SK-N-SH treated with all-trans-retinoic acid at 6 μM for 48 hours (cell line): ENCODE measurements around the gene MED26.

Source experiments
- ATAC-seq: fragments of 200-7000 bp; cut with Tn5 transposase; 3 replicates; pipeline ENCODE4 v1.9.1; 2020; ENCODE audit warnings: mild to moderate bottlenecking, moderate library complexity
- ARNTL ChIP-seq: fragments of 450-650 bp; formaldehyde crosslinking; IDR thresholded peaks from 2 replicates; pipeline ENCODE4 v1.5.0; 2020; ENCODE audit warnings: low read depth, mild to moderate bottlenecking, moderate library complexity, borderline replicate concordance
- CSDC2 ChIP-seq: fragments of 250-450 bp; sonication (Bioruptor Pico); IDR thresholded peaks from 2 replicates; pipeline ENCODE4 v1.5.0; 2020; ENCODE audit warnings: mild to moderate bottlenecking, moderate library complexity
- CSRNP3 ChIP-seq: fragments of 250-450 bp; sonication (Bioruptor Pico); IDR thresholded peaks from 2 replicates; pipeline ENCODE4 v1.5.1; 2021; ENCODE audit warnings: mild to moderate bottlenecking, moderate library complexity
- GLIS3 ChIP-seq: fragments of 250-450 bp; sonication (Bioruptor Pico); IDR thresholded peaks from 2 replicates; pipeline ENCODE4 v1.5.0; 2020; ENCODE audit warnings: mild to moderate bottlenecking, moderate library complexity
- OSR1 ChIP-seq: fragments of 250-450 bp; sonication (Bioruptor Pico); IDR thresholded peaks from 2 replicates; pipeline ENCODE4 v1.8.0; 2022; ENCODE audit warnings: moderate library complexity, mild to moderate bottlenecking, inconsistent platforms
- PPARA ChIP-seq: fragments of 250-450 bp; sonication (Bioruptor Pico); IDR thresholded peaks from 2 replicates; pipeline ENCODE4 v1.5.0; 2020; ENCODE audit warnings: mild to moderate bottlenecking, borderline replicate concordance
- RARB ChIP-seq: fragments of 250-450 bp; sonication (Bioruptor Pico); IDR thresholded peaks from 2 replicates; pipeline ENCODE4 v1.8.0; 2021; ENCODE audit warnings: mild to moderate bottlenecking, moderate library complexity
- SNAI2 ChIP-seq: fragments of 250-450 bp; sonication (Bioruptor Pico); IDR thresholded peaks from 2 replicates; pipeline ENCODE4 v1.5.0; 2020; ENCODE audit warnings: mild to moderate bottlenecking, moderate library complexity
- TCF4 ChIP-seq: fragments of 250-450 bp; sonication (Bioruptor Pico); IDR thresholded peaks from 2 replicates; pipeline ENCODE4 v1.8.0; 2021; ENCODE audit warnings: mild to moderate bottlenecking, moderate library complexity, borderline replicate concordance
- ZFP3 ChIP-seq: fragments of 250-450 bp; sonication (Bioruptor Pico); IDR thresholded peaks from 2 replicates; pipeline ENCODE4 v1.5.0; 2020; ENCODE audit warnings: mild to moderate bottlenecking, moderate library complexity
- ZNF565 ChIP-seq: fragments of 450-650 bp; formaldehyde crosslinking; conservative IDR thresholded peaks from 2 replicates; pipeline ENCODE4 v1.5.0; 2020; ENCODE audit warnings: low read depth, mild to moderate bottlenecking, moderate library complexity
- ZNF70 ChIP-seq: fragments of 450-650 bp; formaldehyde crosslinking; IDR thresholded peaks from 2 replicates; pipeline ENCODE4 v1.5.0; 2020; ENCODE audit warnings: mild to moderate bottlenecking, moderate library complexity
- ZNF8 ChIP-seq: fragments of 450-650 bp; formaldehyde crosslinking; IDR thresholded peaks from 2 replicates; pipeline ENCODE4 v1.5.0; 2020; ENCODE audit warnings: mild to moderate bottlenecking, moderate library complexity
- TF ChIP-seq, protein P1 (sequence below): fragments of 250-450 bp; sonication (Bioruptor Pico); IDR thresholded peaks from 2 replicates; pipeline ENCODE4 v1.5.0; 2020; ENCODE audit warnings: mild to moderate bottlenecking, moderate library complexity
- TF ChIP-seq, protein P2 (sequence below): fragments of 250-450 bp; sonication (Bioruptor Pico); IDR thresholded peaks from 2 replicates; pipeline ENCODE4 v1.5.1; 2020; ENCODE audit warnings: low read depth, mild to moderate bottlenecking, moderate library complexity
- TF ChIP-seq, protein P3 (sequence below): fragments of 250-450 bp; sonication (Bioruptor Pico); IDR thresholded peaks from 2 replicates; pipeline ENCODE4 v1.8.0; 2021; ENCODE audit warnings: low read depth, mild to moderate bottlenecking, moderate library complexity, borderline replicate concordance
- TF ChIP-seq, protein P4 (sequence below): fragments of 250-450 bp; sonication (Bioruptor Pico); IDR thresholded peaks from 2 replicates; pipeline ENCODE4 v1.8.0; 2020; ENCODE audit warnings: mild to moderate bottlenecking, moderate library complexity, borderline replicate concordance

Gene MED26

GRCh38 chr19:16575282-16575681 is 52.7 kb downstream of the MED26 start:
- TF ChIP-seq ZNF70 (CRISPR knock-in tag) (no peak), GLIS3 (CRISPR knock-in tag) (no peak), ZNF565 (CRISPR knock-in tag) (no peak), TCF4 (no peak), PPARA (CRISPR knock-in tag) (no peak)
- TF ChIP-seq, protein P1, sequence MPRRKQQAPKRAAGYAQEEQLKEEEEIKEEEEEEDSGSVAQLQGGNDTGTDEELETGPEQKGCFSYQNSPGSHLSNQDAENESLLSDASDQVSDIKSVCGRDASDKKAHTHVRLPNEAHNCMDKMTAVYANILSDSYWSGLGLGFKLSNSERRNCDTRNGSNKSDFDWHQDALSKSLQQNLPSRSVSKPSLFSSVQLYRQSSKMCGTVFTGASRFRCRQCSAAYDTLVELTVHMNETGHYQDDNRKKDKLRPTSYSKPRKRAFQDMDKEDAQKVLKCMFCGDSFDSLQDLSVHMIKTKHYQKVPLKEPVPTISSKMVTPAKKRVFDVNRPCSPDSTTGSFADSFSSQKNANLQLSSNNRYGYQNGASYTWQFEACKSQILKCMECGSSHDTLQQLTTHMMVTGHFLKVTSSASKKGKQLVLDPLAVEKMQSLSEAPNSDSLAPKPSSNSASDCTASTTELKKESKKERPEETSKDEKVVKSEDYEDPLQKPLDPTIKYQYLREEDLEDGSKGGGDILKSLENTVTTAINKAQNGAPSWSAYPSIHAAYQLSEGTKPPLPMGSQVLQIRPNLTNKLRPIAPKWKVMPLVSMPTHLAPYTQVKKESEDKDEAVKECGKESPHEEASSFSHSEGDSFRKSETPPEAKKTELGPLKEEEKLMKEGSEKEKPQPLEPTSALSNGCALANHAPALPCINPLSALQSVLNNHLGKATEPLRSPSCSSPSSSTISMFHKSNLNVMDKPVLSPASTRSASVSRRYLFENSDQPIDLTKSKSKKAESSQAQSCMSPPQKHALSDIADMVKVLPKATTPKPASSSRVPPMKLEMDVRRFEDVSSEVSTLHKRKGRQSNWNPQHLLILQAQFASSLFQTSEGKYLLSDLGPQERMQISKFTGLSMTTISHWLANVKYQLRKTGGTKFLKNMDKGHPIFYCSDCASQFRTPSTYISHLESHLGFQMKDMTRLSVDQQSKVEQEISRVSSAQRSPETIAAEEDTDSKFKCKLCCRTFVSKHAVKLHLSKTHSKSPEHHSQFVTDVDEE: no peak
- TF ChIP-seq, protein P2, sequence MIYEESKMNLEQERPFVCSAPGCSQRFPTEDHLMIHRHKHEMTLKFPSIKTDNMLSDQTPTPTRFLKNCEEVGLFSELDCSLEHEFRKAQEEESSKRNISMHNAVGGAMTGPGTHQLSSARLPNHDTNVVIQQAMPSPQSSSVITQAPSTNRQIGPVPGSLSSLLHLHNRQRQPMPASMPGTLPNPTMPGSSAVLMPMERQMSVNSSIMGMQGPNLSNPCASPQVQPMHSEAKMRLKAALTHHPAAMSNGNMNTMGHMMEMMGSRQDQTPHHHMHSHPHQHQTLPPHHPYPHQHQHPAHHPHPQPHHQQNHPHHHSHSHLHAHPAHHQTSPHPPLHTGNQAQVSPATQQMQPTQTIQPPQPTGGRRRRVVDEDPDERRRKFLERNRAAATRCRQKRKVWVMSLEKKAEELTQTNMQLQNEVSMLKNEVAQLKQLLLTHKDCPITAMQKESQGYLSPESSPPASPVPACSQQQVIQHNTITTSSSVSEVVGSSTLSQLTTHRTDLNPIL (CRISPR knock-in tag): no peak
- ATAC-seq: no peak

GRCh38 chr19:16573925-16574324 is 54.1 kb downstream of the MED26 start:
- ATAC-seq: no peak
- TF ChIP-seq ZNF565 (CRISPR knock-in tag): no peak
- TF ChIP-seq CSRNP3 (CRISPR knock-in tag): no peak
- TF ChIP-seq, protein P3, sequence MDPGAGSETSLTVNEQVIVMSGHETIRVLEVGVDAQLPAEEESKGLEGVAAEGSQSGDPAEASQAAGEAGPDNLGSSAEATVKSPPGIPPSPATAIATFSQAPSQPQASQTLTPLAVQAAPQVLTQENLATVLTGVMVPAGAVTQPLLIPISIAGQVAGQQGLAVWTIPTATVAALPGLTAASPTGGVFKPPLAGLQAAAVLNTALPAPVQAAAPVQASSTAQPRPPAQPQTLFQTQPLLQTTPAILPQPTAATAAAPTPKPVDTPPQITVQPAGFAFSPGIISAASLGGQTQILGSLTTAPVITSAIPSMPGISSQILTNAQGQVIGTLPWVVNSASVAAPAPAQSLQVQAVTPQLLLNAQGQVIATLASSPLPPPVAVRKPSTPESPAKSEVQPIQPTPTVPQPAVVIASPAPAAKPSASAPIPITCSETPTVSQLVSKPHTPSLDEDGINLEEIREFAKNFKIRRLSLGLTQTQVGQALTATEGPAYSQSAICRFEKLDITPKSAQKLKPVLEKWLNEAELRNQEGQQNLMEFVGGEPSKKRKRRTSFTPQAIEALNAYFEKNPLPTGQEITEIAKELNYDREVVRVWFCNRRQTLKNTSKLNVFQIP: no peak
- TF ChIP-seq SNAI2: no peak
- no peak for TF ChIP-seq ARNTL (CRISPR knock-in tag)
- TF ChIP-seq, protein P1: no peak
- TF ChIP-seq OSR1 (CRISPR knock-in tag): no peak
- TF ChIP-seq ZNF8 (CRISPR knock-in tag): no peak
- no peak for TF ChIP-seq ZFP3 (CRISPR knock-in tag)
- no peak for TF ChIP-seq RARB (CRISPR knock-in tag)
- TF ChIP-seq, protein P4, sequence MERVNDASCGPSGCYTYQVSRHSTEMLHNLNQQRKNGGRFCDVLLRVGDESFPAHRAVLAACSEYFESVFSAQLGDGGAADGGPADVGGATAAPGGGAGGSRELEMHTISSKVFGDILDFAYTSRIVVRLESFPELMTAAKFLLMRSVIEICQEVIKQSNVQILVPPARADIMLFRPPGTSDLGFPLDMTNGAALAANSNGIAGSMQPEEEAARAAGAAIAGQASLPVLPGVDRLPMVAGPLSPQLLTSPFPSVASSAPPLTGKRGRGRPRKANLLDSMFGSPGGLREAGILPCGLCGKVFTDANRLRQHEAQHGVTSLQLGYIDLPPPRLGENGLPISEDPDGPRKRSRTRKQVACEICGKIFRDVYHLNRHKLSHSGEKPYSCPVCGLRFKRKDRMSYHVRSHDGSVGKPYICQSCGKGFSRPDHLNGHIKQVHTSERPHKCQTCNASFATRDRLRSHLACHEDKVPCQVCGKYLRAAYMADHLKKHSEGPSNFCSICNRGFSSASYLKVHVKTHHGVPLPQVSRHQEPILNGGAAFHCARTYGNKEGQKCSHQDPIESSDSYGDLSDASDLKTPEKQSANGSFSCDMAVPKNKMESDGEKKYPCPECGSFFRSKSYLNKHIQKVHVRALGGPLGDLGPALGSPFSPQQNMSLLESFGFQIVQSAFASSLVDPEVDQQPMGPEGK: no peak
- no peak for TF ChIP-seq ZNF70 (CRISPR knock-in tag)
- TF ChIP-seq PPARA (CRISPR knock-in tag): no peak
- no peak for TF ChIP-seq GLIS3 (CRISPR knock-in tag)

GRCh38 chr19:16573296-16573695 is 54.7 kb downstream of the MED26 start:
- ATAC-seq: no peak
- TF ChIP-seq ARNTL (CRISPR knock-in tag) (no peak), TCF4 (no peak), CSDC2 (CRISPR knock-in tag) (no peak), PPARA (CRISPR knock-in tag) (no peak), OSR1 (CRISPR knock-in tag) (no peak)
- TF ChIP-seq, protein P2 (CRISPR knock-in tag): no peak
- TF ChIP-seq, protein P4: no peak
- TF ChIP-seq, protein P3: no peak
